GM12872 (cell line): Measurements from ENCODE around the gene PAIP2.

Source experiments
- CTCF ChIP-seq: IDR thresholded peaks from 3 replicates; pipeline ENCODE4 v1.5.1; 2011; ENCODE audit warnings: low read depth, mild to moderate bottlenecking, low read length, moderate library complexity; ENCODE audit not compliant: insufficient read depth

Gene PAIP2

GRCh38 chr5:139341187-139341688 is 416 bp upstream of the PAIP2 start:
- TF ChIP-seq CTCF = no peak

GRCh38 chr5:139342423-139342723 is 719 bp downstream of the PAIP2 start:
- TF ChIP-seq CTCF = no peak

- no peak for TF ChIP-seq CTCF
These were observed 1.8 kb downstream of the PAIP2 start for GRCh38 chr5:139343476-139343875.

- TF ChIP-seq CTCF = no peak
These were observed 2.5 kb downstream of the PAIP2 start for GRCh38 chr5:139344177-139344576.

- TF ChIP-seq CTCF = no peak
These were observed 12.5 kb downstream of the PAIP2 start for GRCh38 chr5:139354186-139354585.

GRCh38 chr5:139358064-139358463 is 16.4 kb downstream of the PAIP2 start:
- no peak for TF ChIP-seq CTCF

GRCh38 chr5:139360384-139360783 is 18.7 kb downstream of the PAIP2 start:
- TF ChIP-seq CTCF = no peak
